Measurements from ENCODE around the gene ATG7. TPM values are rescaled to one million over a fixed set of nuclear protein-coding genes. Genes with fewer than 3 reads are reported as not detected.

ATG7 gene
- total RNA-seq, 2 experiments from 2014 or later: 25.9 to 27.0 TPM

DNA sequence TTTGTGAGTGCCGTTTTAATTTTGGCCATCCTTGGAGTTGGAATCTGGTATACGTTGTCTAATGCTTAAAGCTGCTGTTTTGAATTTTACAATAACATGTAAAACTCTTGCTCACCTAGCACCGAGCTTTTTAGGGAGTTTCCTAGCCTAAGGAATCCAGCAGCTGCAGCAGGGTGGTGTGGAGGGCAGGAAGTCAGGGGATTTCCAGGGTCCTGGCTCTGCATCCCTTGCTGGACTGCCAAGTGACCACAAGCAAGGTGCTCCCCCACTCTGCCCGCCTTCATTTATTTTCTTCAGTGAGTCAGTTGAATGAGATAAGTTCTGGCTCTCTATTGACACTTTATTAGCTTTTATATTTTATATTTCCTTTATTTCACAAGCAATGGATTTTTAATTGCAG lies 113.7 kb downstream of the ATG7 start:
- CTCF ChIA-PET: no interaction called here
- intact Hi-C loops (cut with micrococcal nuclease): no loop called here
- peaks cover 8% of the 10 kb centered on the region for H3K4me1 Mint-ChIP-seq (ENCODE audit: low read depth)
- no peak overlapping the region for H3K27ac Mint-ChIP-seq
- no peak for DNase-seq
- H3K4me3 Mint-ChIP-seq: no peak overlapping the region
- no peaks in the 10 kb centered on the region for H3K27me3 Mint-ChIP-seq (ENCODE audit: low read depth)
- peaks cover 6% of the 10 kb centered on the region for H3K36me3 Mint-ChIP-seq (ENCODE audit: low read depth)
- no peaks in the 10 kb centered on the region for H3K9me3 Mint-ChIP-seq

DNA sequence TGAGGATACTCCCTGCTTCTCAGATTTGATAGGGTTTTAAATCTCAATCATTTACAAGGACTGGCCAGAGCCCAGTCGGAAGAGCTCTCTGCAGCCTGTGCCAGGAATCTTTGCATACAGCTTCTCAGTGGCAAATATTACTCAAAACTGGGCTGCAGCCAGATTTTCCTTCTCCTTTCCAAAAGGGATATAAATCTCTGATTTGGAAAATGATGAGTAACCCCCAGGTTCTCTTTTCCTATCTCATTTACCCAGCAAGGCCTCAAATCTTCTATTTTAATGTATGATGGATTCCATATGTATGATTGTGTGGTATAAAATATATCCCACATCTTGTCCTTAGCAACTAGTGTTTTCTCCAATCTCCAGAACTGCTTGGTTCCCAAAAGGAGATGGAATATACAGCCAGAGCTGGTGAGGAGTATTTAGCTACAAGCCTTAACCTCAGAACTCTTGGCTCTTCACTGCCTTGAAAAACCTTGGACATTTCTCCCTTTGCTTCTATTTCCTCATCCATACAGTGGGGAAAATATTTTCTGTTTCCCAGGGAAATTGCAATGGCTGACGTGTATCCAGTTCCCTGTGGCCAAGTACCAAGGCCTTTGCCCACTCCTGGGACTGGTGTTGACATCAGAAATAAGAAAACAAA lies 114.4 kb downstream of the ATG7 start:
- peaks cover 15% of the 10 kb centered on the region for H3K4me1 Mint-ChIP-seq (ENCODE audit: low read depth)
- H3K27ac Mint-ChIP-seq: no peak overlapping the region
- intact Hi-C loops (cut with micrococcal nuclease): no loop called here
- no peaks in the 10 kb centered on the region for H3K9me3 Mint-ChIP-seq
- no peak overlapping the region for H3K4me3 Mint-ChIP-seq
- H3K27me3 Mint-ChIP-seq (ENCODE audit: low read depth): no peaks in the 10 kb centered on the region
- no peak for DNase-seq
- CTCF ChIA-PET: no interaction called here
- peaks cover 6% of the 10 kb centered on the region for H3K36me3 Mint-ChIP-seq (ENCODE audit: low read depth)

DNA sequence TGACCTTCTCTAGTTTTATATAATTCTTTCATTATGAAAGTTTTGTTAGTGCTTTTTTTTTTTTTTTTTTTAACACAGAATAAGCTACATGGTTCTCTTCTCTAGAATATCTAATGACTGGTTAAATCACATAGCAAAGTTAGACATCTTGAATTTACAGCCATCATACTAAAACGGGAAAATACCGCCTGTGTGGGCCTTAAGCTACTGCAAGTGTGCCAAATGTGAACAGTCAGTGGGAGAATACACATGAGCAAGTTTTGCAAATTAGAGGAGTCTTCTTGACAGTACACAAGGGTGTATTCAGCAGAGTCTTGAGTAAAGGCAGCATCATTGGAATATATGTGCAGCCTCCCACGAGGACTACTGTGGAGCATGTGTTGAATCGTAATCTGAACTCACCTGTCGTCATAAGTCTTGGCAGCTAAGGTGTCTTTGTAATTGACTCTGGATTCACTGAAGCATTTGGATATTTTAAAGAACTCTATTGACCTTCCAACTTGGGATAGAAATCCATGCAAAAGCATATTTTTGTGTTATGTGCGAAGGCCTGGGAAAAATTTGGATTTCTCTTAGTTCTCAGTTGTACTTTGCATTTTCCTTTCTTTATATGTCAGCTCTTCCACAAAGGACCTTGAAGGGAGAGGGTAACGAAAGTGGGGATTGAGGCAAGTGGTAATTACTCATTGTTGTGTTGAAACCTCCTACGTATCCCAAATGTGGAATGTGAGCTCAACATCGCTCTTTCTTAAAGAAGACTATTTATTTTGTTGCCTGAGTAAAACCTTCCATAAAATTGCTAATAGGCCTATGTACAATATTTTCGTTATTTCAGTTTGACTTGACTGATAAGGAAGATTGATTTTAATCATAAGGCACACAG lies 117.4 kb downstream of the ATG7 start:
- CTCF ChIA-PET: interaction anchor here (0.7 kb wide), 1 partner anchor 150 kb away, joined by 3 read pairs; no protein-coding TSS in a partner anchor
- Mint-ChIP-seq H3K27me3 (ENCODE audit: low read depth) (no peaks in the 10 kb centered on the region), H3K9me3 (no peaks in the 10 kb centered on the region), H3K27ac (no peak overlapping the region), H3K36me3 (ENCODE audit: low read depth) (peaks cover 3% of the 10 kb centered on the region), H3K4me3 (no peak overlapping the region), H3K4me1 (ENCODE audit: low read depth) (peaks cover 28% of the 10 kb centered on the region)
- no peak for DNase-seq
- intact Hi-C loops (cut with micrococcal nuclease): no loop called here

DNA sequence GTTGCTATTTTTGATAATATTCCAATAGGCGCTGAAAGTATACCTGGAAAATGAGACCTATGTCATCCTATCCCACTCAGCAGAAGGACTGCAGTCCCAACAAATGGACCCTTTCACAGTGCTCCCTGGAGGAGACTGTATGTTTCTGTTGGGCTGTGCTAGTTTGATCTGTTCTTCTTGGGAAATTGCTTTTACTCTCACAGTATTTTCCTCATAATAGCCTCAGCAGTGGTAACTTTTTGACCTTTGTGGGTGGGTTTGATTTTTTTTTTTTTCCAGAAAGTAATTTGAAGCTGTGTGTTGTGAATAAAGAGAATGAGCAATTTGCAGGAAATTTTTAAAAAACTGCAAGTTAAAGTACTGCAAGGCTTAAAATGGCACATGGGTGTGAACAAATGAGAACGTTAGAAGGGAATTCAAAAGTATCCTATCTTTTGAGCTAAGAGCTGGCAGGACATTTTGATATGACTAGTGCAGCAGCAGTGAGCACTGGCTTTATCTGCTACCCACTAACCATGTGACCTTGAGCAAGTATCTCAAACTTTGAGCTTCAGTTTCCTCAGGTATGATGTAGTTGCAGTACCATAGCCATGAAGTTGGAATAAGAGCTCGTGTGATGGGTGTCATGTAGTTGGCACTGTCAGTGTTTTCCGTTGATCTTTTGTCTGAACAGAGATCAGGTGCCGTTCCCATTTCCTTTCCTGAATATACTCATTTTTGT lies 118.4 kb downstream of the ATG7 start:
- H3K4me1 Mint-ChIP-seq (ENCODE audit: low read depth): peaks cover 28% of the 10 kb centered on the region
- H3K9me3 Mint-ChIP-seq: no peaks in the 10 kb centered on the region
- intact Hi-C loops (cut with micrococcal nuclease): no loop called here
- H3K27ac Mint-ChIP-seq: no peak overlapping the region
- no peaks in the 10 kb centered on the region for H3K27me3 Mint-ChIP-seq (ENCODE audit: low read depth)
- H3K4me3 Mint-ChIP-seq: no peak overlapping the region
- peaks cover 3% of the 10 kb centered on the region for H3K36me3 Mint-ChIP-seq (ENCODE audit: low read depth)
- CTCF ChIA-PET: interaction anchor here (0.5 to 0.9 kb wide), 2 partner anchors 14 to 42 kb away, joined by 3 read pairs; no protein-coding TSS in a partner anchor
- no peak for DNase-seq

DNA sequence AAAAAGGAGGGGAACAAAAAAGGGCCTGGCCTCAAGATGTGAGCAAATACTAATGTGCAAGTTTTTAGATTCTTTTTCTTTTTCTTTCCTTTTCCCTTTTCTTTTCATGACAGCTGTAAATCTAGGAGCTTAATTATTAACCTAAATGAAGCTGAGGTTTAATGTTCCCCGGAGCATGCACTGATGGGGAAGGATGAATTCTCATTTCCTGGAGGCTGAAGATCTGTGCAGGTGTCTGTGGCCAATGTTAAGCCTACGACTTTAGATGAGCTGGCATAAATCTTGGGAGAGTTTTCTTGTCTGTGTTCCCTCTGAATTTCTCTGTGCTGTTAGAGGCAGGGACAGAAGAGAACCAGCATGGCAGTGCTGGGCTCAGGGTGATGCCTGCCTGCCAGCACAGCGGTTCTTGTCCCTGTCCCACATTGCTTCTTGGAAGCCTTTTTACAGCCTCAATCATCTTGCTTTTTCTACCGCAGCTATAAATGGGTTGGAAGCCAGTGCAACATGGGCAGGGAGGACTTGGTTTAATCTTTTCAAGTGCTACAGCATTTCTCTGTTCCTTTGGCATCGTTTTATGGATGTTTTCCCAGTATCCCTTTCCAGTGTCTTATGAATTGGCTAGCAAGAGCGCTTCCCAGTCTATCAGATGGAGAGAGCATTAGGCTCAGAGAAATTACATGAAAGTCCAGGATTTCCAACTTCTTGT lies 119.1 kb downstream of the ATG7 start:
- DNase-seq: no peak
- H3K27ac Mint-ChIP-seq: no peak overlapping the region
- peaks cover 28% of the 10 kb centered on the region for H3K4me1 Mint-ChIP-seq (ENCODE audit: low read depth)
- no peaks in the 10 kb centered on the region for H3K9me3 Mint-ChIP-seq
- intact Hi-C loops (cut with micrococcal nuclease): no loop called here
- no peak overlapping the region for H3K4me3 Mint-ChIP-seq
- H3K27me3 Mint-ChIP-seq (ENCODE audit: low read depth): no peaks in the 10 kb centered on the region
- CTCF ChIA-PET: interaction anchor here (0.5 to 0.9 kb wide), 2 partner anchors 13 to 41 kb away, joined by 3 read pairs; no protein-coding TSS in a partner anchor
- H3K36me3 Mint-ChIP-seq (ENCODE audit: low read depth): peaks cover 2% of the 10 kb centered on the region

DNA sequence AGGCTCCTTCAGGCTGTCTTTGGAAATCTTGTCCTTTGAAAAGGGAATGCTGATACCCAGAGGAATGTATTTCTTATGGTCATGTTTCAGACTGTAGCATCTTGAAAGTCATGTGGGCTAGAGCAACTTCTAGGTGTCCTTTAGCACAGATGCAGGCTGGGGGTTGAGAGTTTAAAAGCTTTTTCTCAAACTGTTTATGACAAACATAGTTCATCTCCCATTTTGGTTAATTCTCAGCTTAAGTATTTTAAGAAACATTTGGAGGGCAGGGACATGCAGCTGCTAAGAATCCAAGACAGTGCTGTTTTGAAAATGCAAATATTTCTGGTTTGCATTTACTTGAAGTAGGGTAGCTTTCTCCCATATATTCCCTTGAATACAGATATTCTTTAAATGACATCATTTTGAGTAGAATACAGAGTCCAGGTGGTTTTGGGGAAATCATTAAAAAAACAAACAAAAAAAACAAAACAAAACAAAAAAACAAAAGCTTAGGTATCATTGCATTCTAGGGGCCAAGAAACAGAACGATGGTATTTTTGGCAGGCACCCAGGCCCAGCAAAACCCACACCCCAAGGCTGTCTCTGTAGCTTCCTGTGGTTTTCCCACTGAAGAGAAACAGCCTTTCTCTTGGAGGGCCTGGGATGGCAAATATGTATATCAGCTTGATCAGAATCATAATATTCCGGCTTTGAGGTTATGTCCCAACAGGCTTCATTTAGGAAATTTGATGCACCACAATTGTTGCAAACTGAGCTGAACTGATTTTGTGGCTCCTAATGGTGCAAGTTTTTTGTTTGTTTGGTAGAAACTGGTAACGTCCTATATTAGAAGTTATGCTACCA lies 120.0 kb downstream of the ATG7 start:
- Mint-ChIP-seq H3K4me1 (ENCODE audit: low read depth) (peaks cover 28% of the 10 kb centered on the region), H3K36me3 (ENCODE audit: low read depth) (peaks cover 2% of the 10 kb centered on the region), H3K27me3 (ENCODE audit: low read depth) (no peaks in the 10 kb centered on the region), H3K4me3 (no peak overlapping the region), H3K9me3 (no peaks in the 10 kb centered on the region), H3K27ac (no peak overlapping the region)
- CTCF ChIA-PET: interaction anchor here (0.7 kb wide), 1 partner anchor 97 kb away, joined by 4 read pairs; no protein-coding TSS in a partner anchor
- DNase-seq: no peak
- intact Hi-C loops (cut with micrococcal nuclease): no loop called here

DNA sequence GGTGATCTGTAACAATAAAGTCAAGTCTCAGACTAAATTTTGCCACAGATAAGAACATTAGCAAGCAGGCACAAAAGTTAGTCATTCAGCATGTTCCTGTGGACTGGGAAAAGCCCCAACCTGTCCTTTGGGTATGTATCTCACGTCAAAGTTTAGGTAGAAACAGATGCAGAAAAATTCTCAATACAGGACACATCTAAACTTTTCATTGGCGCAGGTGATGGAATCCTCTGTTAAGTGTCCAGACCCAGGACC lies 120.6 kb downstream of the ATG7 start:
- no peak overlapping the region for H3K27ac Mint-ChIP-seq
- no peak for DNase-seq
- no peaks in the 10 kb centered on the region for H3K9me3 Mint-ChIP-seq
- H3K27me3 Mint-ChIP-seq (ENCODE audit: low read depth): no peaks in the 10 kb centered on the region
- peaks cover 2% of the 10 kb centered on the region for H3K36me3 Mint-ChIP-seq (ENCODE audit: low read depth)
- intact Hi-C loops (cut with micrococcal nuclease): no loop called here
- CTCF ChIA-PET: no interaction called here
- no peak overlapping the region for H3K4me3 Mint-ChIP-seq
- H3K4me1 Mint-ChIP-seq (ENCODE audit: low read depth): peaks cover 28% of the 10 kb centered on the region

DNA sequence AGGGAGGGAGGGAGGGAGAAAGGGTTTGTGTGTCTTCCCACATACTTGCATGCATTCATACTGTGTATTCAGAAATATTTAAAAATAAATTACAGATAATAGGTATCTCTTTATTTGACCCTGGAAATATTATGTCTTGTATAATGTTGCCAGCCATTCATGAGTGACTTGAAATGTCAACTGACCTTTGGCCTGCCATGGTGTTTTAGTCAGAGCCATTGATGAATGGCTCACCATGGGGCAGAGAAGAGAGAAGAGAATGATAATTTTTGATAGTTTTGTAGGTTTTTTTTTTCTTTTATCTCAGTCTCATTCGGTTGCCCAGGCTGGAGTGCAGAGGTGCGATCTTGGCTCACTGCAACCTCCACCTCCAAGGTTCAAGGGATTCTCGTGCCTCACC lies 121.2 kb downstream of the ATG7 start:
- DNase-seq: no peak
- Mint-ChIP-seq H3K27ac (no peak overlapping the region), H3K36me3 (ENCODE audit: low read depth) (peaks cover 2% of the 10 kb centered on the region), H3K4me1 (ENCODE audit: low read depth) (peaks cover 28% of the 10 kb centered on the region), H3K9me3 (no peaks in the 10 kb centered on the region), H3K4me3 (no peak overlapping the region), H3K27me3 (ENCODE audit: low read depth) (no peaks in the 10 kb centered on the region)
- intact Hi-C loops (cut with micrococcal nuclease): no loop called here
- CTCF ChIA-PET: no interaction called here

DNA sequence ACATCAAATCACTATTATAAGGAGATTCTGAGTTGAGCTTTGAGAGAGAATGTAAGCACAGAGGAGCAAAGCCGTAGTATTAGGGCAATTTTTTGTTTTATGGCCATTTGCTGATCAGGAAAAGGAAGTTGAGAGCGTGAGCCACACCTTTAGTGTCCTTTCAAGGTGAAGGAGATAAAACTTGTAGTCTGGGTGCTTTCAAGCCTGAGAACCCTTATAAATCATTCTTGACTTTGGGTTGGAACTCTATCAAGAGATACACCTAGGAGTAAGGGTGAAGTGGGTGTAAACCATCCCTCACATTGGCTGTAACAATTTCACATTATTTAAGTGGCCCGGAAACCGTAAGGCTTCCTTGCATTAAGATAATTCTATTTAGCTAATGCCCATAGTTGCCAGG lies 122.2 kb downstream of the ATG7 start:
- no peaks in the 10 kb centered on the region for H3K27me3 Mint-ChIP-seq (ENCODE audit: low read depth)
- H3K4me1 Mint-ChIP-seq (ENCODE audit: low read depth): peaks cover 28% of the 10 kb centered on the region
- intact Hi-C loops (cut with micrococcal nuclease): no loop called here
- no peak overlapping the region for H3K4me3 Mint-ChIP-seq
- H3K36me3 Mint-ChIP-seq (ENCODE audit: low read depth): peaks cover 4% of the 10 kb centered on the region
- CTCF ChIA-PET: interaction anchor here (0.5 kb wide), 1 partner anchor 17 kb away, joined by 5 read pairs; no protein-coding TSS in a partner anchor
- DNase-seq: no peak
- no peak overlapping the region for H3K27ac Mint-ChIP-seq
- no peaks in the 10 kb centered on the region for H3K9me3 Mint-ChIP-seq

DNA sequence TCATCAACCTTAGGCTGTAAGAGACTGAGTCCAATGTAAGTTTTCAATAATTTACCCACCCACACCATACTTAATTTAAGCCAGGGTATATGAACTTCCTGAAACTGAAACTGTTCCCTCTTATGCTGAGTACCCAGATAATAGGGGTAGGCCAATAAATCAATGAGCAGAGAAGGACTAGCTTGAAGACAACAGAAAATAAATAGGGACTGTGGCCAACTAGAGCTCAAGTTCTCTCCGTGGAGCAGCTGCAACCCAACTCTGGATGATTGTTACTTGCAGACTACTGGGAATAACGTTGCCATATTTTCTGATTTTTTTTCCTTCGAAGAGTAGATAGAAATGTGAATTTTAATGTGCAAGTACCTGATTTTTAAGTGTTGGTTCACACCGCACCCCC lies 128.0 kb downstream of the ATG7 start:
- Mint-ChIP-seq H3K27ac (no peak overlapping the region), H3K27me3 (ENCODE audit: low read depth) (no peaks in the 10 kb centered on the region), H3K9me3 (peaks cover 2% of the 10 kb centered on the region), H3K4me1 (ENCODE audit: low read depth) (no peaks in the 10 kb centered on the region), H3K36me3 (ENCODE audit: low read depth) (peaks cover 20% of the 10 kb centered on the region), H3K4me3 (no peak overlapping the region)
- no peak for DNase-seq
- CTCF ChIA-PET: no interaction called here
- intact Hi-C loops (cut with micrococcal nuclease): no loop called here

DNA sequence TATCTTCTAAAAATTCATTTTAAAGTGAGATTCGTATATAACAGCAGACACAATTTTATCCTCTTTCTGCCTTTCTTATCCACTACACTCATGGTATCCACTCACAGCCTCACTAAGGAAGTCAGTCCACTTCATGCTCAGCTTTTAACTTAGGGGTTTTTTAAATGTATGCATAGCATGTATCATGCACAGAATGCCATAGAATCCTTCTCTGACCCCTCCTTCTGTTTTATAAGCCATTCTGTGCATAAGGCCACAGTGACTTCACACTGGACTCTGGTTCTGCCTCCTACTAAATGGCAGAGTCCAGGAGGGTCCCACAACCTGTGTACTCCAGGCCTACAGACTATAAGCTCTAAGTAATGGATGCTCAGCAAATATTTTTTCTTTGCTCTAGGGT lies 129.2 kb downstream of the ATG7 start:
- no peak for DNase-seq
- Mint-ChIP-seq H3K9me3 (peaks cover 2% of the 10 kb centered on the region), H3K36me3 (ENCODE audit: low read depth) (peaks cover 26% of the 10 kb centered on the region), H3K4me3 (no peak overlapping the region), H3K27ac (no peak overlapping the region), H3K27me3 (ENCODE audit: low read depth) (no peaks in the 10 kb centered on the region), H3K4me1 (ENCODE audit: low read depth) (no peaks in the 10 kb centered on the region)
- CTCF ChIA-PET: no interaction called here
- intact Hi-C loops (cut with micrococcal nuclease): no loop called here

All from activated naive CD4-positive, alpha-beta T cell treated with anti-CD3 and anti-CD28 coated beads for 36 hours (primary cell).